Stomach smooth muscle (tissue), 2 donors: ENCODE results near the gene MAF.

ENCODE experiments used
- H3K27ac ChIP-seq: one replicate; pipeline ENCODE4 v1.7.0; 2013; ENCODE audit warnings: mild to moderate bottlenecking, low read length, inconsistent platforms
- H3K27me3 ChIP-seq, 2 donors: one replicate each; pipeline ENCODE4 v1.7.0; 2013; ENCODE audit warnings: low read length in 2 of 2; ENCODE audit not compliant: insufficient read depth in 2 of 2, control insufficient read depth in 1 of 2
- H3K36me3 ChIP-seq, 2 donors: one replicate each; pipeline ENCODE4 v1.7.0; 2013; ENCODE audit warnings: low read length in 2 of 2; ENCODE audit not compliant: control insufficient read depth in 2 of 2, insufficient read depth in 2 of 2
- H3K4me1 ChIP-seq: one replicate; pipeline ENCODE4 v1.7.0; 2013; ENCODE audit warnings: low read length; ENCODE audit not compliant: control insufficient read depth, insufficient read depth
- H3K4me3 ChIP-seq, 2 donors: one replicate each; pipeline ENCODE4 v1.7.0; 2013; ENCODE audit warnings: low read length in 2 of 2
- H3K9ac ChIP-seq, 2 donors: one replicate each; pipeline ENCODE4 v1.7.0; 2013; ENCODE audit warnings: low read length in 2 of 2, mild to moderate bottlenecking in 1 of 2
- H3K9me3 ChIP-seq, 2 donors: one replicate each; pipeline ENCODE4 v1.7.0; 2013; ENCODE audit warnings: low read length in 2 of 2; ENCODE audit not compliant: control insufficient read depth in 2 of 2
- donor health status: healthy.
- donor health status: Pancreatic carcinoma.

MAF gene

DNA sequence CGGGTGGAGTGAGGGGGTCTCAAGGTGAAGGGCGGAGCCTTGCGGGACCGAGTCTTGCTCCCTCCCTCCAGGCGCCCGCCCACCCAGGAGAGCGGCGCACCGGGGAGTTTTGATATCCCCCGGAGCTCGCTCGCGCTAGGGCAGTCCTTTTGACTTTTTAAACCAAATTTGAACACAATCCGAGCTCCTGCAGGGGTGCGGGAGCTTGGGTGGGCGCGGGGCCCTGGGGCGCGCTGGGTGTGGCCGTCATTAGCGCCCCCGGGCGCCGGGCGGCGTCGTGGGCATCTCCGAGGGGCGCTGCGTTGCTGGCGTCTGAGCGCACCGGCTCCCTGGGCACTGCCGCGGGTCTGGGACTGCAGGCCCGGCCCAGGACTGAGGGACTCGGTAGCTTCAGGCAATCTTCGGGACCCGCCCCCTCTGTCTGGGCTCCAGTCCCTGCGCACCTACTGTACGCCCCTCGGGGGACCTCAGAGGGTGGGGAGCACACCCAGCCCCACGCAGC, 10.9 kb downstream of the MAF start:
- Histone ChIP-seq H3K9ac (peak overlapping the region; percentile 30 to 37), H3K36me3 (no peaks in the 10 kb centered on the region), H3K4me3 (peak overlapping the region; percentile 35 to 67), H3K27ac (no peak overlapping the region), H3K9me3 (no peaks in the 10 kb centered on the region), H3K4me1 (no peaks in the 10 kb centered on the region), H3K27me3 (no peaks in the 10 kb centered on the region)

DNA sequence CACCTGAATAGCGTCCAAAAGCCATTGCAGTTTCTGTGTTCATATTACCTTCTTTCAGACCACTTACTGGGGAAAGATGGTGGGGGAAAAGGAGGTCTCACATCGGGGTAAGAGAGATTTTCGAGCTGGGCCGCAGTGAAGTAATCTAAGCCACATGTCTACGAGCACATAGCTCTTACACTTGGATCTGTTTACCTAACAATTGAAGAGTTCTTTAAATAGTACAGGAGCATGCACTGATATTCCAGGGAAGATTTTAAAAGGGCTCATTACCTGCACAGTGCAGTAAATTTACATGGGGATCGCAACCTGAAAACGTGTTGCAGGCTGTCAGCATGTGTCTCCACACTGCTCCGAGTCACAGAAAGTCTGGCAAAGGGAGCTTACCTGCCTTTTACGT, 12.6 kb downstream of the MAF start:
- Histone ChIP-seq H3K4me3 (no peak overlapping the region), H3K27ac (no peak overlapping the region), H3K4me1 (no peaks in the 10 kb centered on the region), H3K9ac (no peak overlapping the region), H3K36me3 (no peaks in the 10 kb centered on the region), H3K27me3 (no peaks in the 10 kb centered on the region), H3K9me3 (no peaks in the 10 kb centered on the region)

DNA sequence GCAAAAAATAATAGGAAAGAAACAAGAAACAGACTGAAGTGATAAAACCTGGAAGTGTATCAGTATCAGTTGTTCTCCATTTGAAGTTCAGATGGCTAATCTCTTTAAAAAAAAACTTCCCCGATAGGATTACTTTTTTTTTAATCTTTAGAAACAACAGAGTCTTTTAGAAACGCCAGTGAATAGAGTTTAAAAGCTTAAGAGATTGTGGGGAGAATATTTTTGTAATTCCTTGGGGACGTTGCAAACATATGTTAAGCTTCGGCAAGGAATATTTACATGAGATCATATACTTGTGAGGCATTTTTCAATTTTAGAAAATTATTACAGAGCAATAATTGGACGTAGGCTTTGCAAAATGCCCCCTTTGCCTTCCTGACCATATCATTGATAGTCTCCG, 13.2 kb downstream of the MAF start:
- Histone ChIP-seq H3K36me3 (no peaks in the 10 kb centered on the region), H3K27me3 (no peaks in the 10 kb centered on the region), H3K27ac (no peak overlapping the region), H3K4me3 (no peak overlapping the region), H3K9me3 (no peaks in the 10 kb centered on the region), H3K9ac (no peak overlapping the region), H3K4me1 (no peaks in the 10 kb centered on the region)

DNA sequence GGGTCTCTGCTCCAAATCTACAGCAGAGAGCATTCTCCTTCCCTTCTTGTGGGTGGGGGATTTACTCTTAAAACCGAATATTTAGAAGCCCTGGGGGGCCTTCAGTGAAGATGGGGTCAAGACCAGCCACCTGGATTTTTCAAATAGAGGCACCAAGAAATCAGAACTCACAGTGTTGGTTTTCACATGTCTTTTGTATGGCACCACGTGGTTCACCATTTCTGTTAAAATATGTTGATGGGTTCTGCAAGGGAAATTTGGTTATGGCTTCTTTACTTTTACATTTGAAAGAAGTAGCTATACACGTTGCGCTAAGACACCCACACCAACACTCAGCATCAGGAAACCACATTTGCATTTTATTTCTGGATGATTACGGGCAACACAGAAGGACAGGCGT, 17.7 kb downstream of the MAF start:
- no peaks in the 10 kb centered on the region for H3K36me3 ChIP-seq
- no peaks in the 10 kb centered on the region for H3K27me3 ChIP-seq
- no peak overlapping the region for H3K4me3 ChIP-seq
- H3K27ac ChIP-seq, result no peak overlapping the region
- H3K4me1 ChIP-seq, result no peaks in the 10 kb centered on the region
- no peak overlapping the region for H3K9ac ChIP-seq
- no peaks in the 10 kb centered on the region for H3K9me3 ChIP-seq

DNA sequence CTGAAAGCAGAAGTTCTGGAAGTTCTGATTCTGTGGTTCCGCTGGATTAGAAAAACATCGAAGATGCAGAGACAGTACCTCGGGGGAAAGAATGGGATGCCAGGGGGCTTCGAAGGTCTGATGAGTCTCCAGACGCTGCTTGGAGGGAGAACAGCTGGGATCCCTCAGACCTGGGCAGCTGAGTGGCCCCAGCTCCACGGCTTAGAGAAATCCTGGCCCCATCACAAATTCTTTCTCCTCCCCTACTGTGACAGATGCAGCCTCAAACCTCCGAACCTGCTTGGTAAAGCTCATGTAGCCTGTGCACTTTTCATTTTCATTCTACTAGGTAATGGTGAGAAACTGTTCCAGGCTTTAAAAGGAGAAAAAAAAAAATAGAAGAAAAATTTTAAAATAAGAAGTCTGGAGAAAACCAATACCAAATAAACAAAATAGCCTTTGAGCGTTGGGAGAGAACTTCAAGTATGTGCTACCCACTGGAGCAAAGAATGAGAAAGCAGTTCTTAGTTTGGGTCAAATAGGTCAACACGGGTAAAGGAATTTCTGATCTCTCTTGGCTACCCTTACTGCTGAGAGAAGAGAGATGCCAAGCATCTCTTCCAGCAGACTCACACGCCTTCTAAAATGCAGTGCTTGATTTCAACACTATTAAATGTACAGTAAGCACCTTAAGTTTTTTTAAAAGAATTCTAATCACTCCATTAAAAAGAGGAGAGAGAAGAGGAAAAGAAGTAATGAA, 19.9 kb downstream of the MAF start:
- no peaks in the 10 kb centered on the region for H3K4me1 ChIP-seq
- no peak overlapping the region for H3K9ac ChIP-seq
- no peaks in the 10 kb centered on the region for H3K36me3 ChIP-seq
- no peaks in the 10 kb centered on the region for H3K27me3 ChIP-seq
- H3K27ac ChIP-seq, result no peak overlapping the region
- H3K4me3 ChIP-seq, result no peak overlapping the region
- no peaks in the 10 kb centered on the region for H3K9me3 ChIP-seq

DNA sequence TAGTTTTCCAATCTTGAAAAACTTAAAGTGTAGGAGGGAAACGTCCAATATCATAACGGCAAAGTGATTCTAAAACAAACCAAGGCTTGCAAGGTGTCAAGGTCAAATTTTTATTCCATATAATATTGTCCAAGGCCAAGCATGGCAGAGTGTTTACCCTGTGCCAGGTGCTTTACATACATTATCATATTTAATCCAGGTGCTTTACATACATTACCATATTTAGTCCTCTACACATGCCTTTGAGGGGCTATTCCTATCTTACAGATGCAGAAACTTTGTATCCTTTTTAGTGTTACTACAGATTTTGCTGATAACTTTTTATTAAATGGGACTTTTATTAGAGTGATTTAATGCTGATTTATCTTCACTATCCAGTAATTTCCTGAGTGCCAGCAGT, 23.9 kb downstream of the MAF start:
- no peak overlapping the region for H3K27ac ChIP-seq

DNA sequence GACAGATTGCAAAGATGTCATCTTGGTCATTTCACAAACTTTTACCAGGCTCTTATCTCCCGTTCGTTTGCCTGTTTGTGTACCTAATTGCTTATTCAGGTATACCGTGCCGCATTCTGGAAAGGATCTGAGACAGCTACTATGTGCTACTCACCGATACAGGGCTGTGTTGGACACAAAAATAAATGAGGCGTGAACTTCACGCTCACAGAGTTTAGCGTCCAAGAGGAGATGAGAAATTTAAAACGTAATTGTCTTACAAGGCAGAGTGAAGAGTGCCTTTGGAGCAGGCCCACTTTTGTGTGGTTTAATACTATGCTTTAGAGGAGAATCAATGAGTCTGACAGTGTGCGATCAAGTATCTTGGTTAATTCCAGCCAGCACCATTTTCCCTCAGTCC, 26.7 kb downstream of the MAF start:
- no peaks in the 10 kb centered on the region for H3K4me1 ChIP-seq

More for the DNA sequence above, 23.9 kb downstream of the MAF start:
- H3K36me3 ChIP-seq, result no peaks in the 10 kb centered on the region
- H3K4me3 ChIP-seq, result no peak overlapping the region
- H3K9ac ChIP-seq, result no peak overlapping the region
- no peaks in the 10 kb centered on the region for H3K4me1 ChIP-seq
- no peaks in the 10 kb centered on the region for H3K9me3 ChIP-seq
- no peaks in the 10 kb centered on the region for H3K27me3 ChIP-seq

DNA sequence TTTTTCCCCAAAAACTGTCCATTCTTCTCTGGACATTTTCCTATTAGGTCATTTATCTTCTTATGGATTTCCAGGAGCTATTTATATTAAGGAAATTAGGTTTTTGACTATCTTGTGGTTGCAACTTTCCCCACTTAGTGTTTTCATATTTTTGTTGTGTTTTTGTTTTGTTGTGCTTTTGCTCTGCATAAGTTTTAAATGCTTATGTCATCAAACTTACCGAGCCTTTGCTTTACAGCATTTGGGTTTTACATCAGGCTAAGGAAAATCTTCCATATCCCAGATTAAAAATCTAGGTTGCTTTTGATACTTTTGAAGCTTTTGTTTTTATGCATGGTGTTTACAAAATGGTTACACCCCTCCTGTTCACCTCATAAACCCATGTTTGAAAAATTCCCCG, 27.5 kb downstream of the MAF start:
- Histone ChIP-seq H3K27ac (no peak overlapping the region), H3K36me3 (no peaks in the 10 kb centered on the region), H3K9ac (no peak overlapping the region)

More for the DNA sequence above, 26.7 kb downstream of the MAF start:
- Histone ChIP-seq H3K36me3 (no peaks in the 10 kb centered on the region), H3K9ac (no peak overlapping the region), H3K9me3 (no peaks in the 10 kb centered on the region), H3K27me3 (no peaks in the 10 kb centered on the region), H3K4me3 (no peak overlapping the region), H3K27ac (no peak overlapping the region)

DNA sequence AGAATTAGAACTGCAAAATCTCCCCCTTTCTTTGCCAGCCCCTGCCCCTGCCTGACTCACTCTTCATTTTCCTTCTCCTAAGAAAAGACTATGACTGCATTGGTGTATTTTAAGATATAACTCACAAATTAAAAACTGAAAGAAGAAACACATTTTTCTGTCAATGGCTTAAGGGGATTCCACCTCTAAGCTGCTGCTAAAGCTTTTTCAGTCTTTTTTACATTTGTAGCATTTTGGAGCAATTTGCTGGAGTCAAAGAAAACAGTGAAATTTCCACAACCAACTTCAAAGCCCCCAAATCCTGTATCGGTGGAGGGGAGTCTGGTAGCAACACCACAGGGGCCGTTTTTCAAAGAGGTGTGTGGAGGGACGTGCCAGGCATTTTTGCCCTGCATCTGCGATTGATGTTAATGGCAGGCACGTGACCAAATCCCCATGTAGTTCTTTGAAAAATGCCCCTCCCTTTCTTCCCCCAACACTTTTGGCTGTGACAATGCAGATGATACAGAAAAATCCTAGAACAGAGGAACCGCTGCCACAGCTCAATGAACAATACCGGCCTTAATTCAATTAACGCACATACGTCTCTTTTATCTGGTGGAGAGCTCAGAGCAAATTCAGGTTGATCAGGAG, 28.5 kb downstream of the MAF start:
- Histone ChIP-seq H3K4me1 (no peaks in the 10 kb centered on the region), H3K9ac (no peak overlapping the region), H3K36me3 (no peaks in the 10 kb centered on the region), H3K4me3 (peak overlapping the region in 1 of 2 donors; percentile 22), H3K9me3 (no peaks in the 10 kb centered on the region), H3K27ac (no peak overlapping the region), H3K27me3 (no peaks in the 10 kb centered on the region)

More for the DNA sequence above, 27.5 kb downstream of the MAF start:
- no peaks in the 10 kb centered on the region for H3K27me3 ChIP-seq
- H3K9me3 ChIP-seq, result no peaks in the 10 kb centered on the region
- H3K4me1 ChIP-seq, result no peaks in the 10 kb centered on the region
- H3K4me3 ChIP-seq, result no peak overlapping the region

DNA sequence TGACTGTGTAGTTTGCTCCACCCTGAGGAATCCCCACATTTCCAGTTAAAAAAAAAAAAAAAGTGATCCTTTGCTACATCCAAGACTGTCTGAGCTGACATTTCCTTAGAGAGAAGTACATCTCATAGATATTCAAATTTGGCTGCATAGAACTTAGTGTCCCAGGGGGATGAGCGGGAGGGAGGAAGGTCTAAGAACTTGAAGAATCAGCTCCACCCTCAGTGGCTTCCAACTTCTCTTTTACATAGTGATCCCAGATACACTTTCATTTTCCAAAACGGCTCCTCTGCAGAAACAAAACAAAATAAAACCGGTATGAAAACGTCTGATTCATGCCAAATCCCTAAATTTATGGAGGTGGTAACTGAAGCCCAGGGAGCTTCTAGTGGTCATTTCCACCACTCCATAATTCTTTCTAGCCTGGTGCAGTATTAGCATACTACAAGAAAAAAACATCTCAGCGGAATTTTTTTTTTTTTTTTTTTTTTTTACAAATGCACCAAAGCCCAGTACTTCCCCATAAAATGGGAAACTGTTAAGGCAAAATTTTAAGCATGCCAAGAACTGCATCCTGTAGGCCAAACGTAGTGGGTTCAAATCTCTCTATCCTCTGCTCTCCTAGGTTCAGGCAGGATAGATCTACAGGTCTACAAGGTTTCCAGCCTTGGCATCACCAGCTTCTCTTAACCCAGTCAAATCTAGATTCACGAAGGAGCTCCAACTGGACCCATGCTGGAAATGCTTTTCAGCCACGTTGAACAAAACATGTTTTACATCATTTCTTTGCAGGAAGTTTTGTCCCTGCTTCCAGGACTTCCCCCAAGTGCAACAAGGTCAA, 29.3 kb downstream of the MAF start:
- peak overlapping the region in 1 of 2 donors; percentile 29 for H3K4me3 ChIP-seq
- no peaks in the 10 kb centered on the region for H3K27me3 ChIP-seq
- H3K4me1 ChIP-seq, result no peaks in the 10 kb centered on the region
- no peak overlapping the region for H3K27ac ChIP-seq
- no peaks in the 10 kb centered on the region for H3K9me3 ChIP-seq
- no peaks in the 10 kb centered on the region for H3K36me3 ChIP-seq
- no peak overlapping the region for H3K9ac ChIP-seq
